Measurements from ENCODE around the gene SLC6A3. TPM values are rescaled to one million over a fixed set of nuclear protein-coding genes. Genes with fewer than 3 reads are reported as not detected.

The SLC6A3 gene
- total and polyA plus RNA-seq, 9 of the 15 experiments (the other 6 are each of a cell fraction or from before 2014, with no cell fraction given): not detected

DNA sequence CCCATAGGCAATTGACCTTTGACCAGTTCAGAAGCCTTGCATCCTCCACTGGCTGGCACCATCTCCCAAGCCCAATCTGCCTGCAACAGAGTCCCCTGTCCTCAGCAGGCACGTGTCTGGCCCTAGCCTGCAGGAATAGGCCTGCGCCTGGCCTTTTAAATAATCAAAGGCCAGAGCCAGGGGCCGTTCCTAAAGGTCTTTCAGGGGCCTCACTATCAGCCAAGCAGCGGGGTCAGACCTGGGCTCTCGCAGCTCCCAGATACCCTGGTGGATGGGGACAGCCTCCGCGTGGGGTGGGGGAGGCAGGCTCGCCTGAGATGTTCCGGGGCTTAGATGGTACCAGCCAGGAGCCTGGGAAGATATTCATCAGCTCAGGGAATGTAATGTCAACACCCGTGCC lies 32.6 kb downstream of the SLC6A3 start:
- WGBS (ENCODE audit: insufficient coverage, low coverage, missing lambda C conversion rate): 3% methylated on average over 10 of the region's 10 CpGs
- TF ChIP-seq, protein P1, sequence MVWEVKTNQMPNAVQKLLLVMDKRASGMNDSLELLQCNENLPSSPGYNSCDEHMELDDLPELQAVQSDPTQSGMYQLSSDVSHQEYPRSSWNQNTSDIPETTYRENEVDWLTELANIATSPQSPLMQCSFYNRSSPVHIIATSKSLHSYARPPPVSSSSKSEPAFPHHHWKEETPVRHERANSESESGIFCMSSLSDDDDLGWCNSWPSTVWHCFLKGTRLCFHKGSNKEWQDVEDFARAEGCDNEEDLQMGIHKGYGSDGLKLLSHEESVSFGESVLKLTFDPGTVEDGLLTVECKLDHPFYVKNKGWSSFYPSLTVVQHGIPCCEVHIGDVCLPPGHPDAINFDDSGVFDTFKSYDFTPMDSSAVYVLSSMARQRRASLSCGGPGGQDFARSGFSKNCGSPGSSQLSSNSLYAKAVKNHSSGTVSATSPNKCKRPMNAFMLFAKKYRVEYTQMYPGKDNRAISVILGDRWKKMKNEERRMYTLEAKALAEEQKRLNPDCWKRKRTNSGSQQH (CRISPR knock-in tag; IDR thresholded peaks at IDR 0.05): no peak
- TF ChIP-seq BRD9 (IDR thresholded peaks at IDR 0.05; ENCODE audit: low read depth, partially characterized antibody): no peak
- no peak for TF ChIP-seq NR3C1 (CRISPR knock-in tag; IDR thresholded peaks at IDR 0.05)
- TF ChIP-seq, protein P2, sequence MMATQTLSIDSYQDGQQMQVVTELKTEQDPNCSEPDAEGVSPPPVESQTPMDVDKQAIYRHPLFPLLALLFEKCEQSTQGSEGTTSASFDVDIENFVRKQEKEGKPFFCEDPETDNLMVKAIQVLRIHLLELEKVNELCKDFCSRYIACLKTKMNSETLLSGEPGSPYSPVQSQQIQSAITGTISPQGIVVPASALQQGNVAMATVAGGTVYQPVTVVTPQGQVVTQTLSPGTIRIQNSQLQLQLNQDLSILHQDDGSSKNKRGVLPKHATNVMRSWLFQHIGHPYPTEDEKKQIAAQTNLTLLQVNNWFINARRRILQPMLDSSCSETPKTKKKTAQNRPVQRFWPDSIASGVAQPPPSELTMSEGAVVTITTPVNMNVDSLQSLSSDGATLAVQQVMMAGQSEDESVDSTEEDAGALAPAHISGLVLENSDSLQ (IDR thresholded peaks at IDR 0.05): no peak
- no peak for TF ChIP-seq TAF1 (IDR thresholded peaks at IDR 0.05; ENCODE audit: control insufficient read depth, extremely low read depth, insufficient read depth, low read length, severe bottlenecking)
- no peak for TF ChIP-seq ZNF253 (CRISPR knock-in tag; conservative IDR thresholded peaks at IDR 0.05)
- TF ChIP-seq JUN (IDR thresholded peaks at IDR 0.05; ENCODE audit: borderline replicate concordance, low read depth, low read length): no peak
- TF ChIP-seq JUN (CRISPR knock-in tag; IDR thresholded peaks at IDR 0.05; ENCODE audit: borderline replicate concordance): no peak
- TF ChIP-seq PPARD (CRISPR knock-in tag; IDR thresholded peaks at IDR 0.05): no peak
- TF ChIP-seq HLTF (IDR thresholded peaks at IDR 0.05): no peak
- no peak for TF ChIP-seq CBFA2T2 (conservative IDR thresholded peaks at IDR 0.05)
- no peak for TF ChIP-seq ESRRB (CRISPR knock-in tag; IDR thresholded peaks at IDR 0.05; ENCODE audit: borderline replicate concordance)
- TF ChIP-seq RBM14 (IDR thresholded peaks at IDR 0.05; ENCODE audit: borderline replicate concordance, insufficient read depth, low read depth, low read length): no peak
- TF ChIP-seq, protein P3, sequence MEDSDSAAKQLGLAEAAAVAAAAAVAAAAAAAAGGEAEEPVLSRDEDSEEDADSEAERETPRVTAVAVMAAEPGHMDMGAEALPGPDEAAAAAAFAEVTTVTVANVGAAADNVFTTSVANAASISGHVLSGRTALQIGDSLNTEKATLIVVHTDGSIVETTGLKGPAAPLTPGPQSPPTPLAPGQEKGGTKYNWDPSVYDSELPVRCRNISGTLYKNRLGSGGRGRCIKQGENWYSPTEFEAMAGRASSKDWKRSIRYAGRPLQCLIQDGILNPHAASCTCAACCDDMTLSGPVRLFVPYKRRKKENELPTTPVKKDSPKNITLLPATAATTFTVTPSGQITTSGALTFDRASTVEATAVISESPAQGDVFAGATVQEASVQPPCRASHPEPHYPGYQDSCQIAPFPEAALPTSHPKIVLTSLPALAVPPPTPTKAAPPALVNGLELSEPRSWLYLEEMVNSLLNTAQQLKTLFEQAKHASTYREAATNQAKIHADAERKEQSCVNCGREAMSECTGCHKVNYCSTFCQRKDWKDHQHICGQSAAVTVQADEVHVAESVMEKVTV (CRISPR knock-in tag; IDR thresholded peaks at IDR 0.05): no peak
- no peak for TF ChIP-seq PHB2 (IDR thresholded peaks at IDR 0.05; ENCODE audit: low read depth)
- TF ChIP-seq NONO (IDR thresholded peaks at IDR 0.05; ENCODE audit: low read depth in 2 of 2, low read length in 1 of 2): no peak
- TF ChIP-seq POLR3A (IDR thresholded peaks at IDR 0.05; ENCODE audit: borderline replicate concordance, extremely low read depth, insufficient read depth, insufficient read length): no peak
- TF ChIP-seq, protein P4, sequence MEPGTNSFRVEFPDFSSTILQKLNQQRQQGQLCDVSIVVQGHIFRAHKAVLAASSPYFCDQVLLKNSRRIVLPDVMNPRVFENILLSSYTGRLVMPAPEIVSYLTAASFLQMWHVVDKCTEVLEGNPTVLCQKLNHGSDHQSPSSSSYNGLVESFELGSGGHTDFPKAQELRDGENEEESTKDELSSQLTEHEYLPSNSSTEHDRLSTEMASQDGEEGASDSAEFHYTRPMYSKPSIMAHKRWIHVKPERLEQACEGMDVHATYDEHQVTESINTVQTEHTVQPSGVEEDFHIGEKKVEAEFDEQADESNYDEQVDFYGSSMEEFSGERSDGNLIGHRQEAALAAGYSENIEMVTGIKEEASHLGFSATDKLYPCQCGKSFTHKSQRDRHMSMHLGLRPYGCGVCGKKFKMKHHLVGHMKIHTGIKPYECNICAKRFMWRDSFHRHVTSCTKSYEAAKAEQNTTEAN (CRISPR knock-in tag; IDR thresholded peaks at IDR 0.05): no peak
- H3K27ac ChIP-seq (ENCODE audit: extremely low read depth, low read depth, low read length): no peak overlapping the region
- no peak overlapping the region for H3K4me2 ChIP-seq (ENCODE audit: insufficient read depth, low read length)
- in situ Hi-C loops (cut with MboI): no loop called here
- no TSS peak for BruUV-seq (replicated peaks)
- H3K27me3 ChIP-seq (ENCODE audit: control insufficient read depth in 2 of 2, insufficient read depth in 2 of 2, low read length in 2 of 2): peaks cover 43 to 89% of the 10 kb centered on the region in 2 experiments
- ATAC-seq (no peak), FAIRE-seq (no peak), DNase-seq (ENCODE audit: extremely low read depth in 1 of 4, low spot score in 3 of 4) (no peak)
- peaks cover 39% of the 10 kb centered on the region for H4K20me1 ChIP-seq (replicated peaks; ENCODE audit: control insufficient read depth, insufficient read depth, low read length)
- ChIA-PET POLR2A (no interaction called here), CTCF (ENCODE audit: low intra/inter-chr PET ratio) (interaction anchor here (0.6 kb wide), 1 partner anchor 8 kb away, joined by 3 read pairs; no protein-coding TSS in a partner anchor)
- H3K4me1 ChIP-seq (replicated peaks in 1 of 2; ENCODE audit: control insufficient read depth in 2 of 2, insufficient read depth in 2 of 2, low read length in 2 of 2): peaks cover 0 to 19% of the 10 kb centered on the region in 2 experiments; a peak in 1 of 5 replicates
- no peak overlapping the region for H2AFZ ChIP-seq (ENCODE audit: low read depth, low read length)
- H3K9me3 ChIP-seq (replicated peaks; ENCODE audit: control insufficient read depth, insufficient read depth, low read depth, low read length): no peaks in the 10 kb centered on the region
- intact Hi-C loops (cut with micrococcal nuclease): no loop called here
- H3K9me1 ChIP-seq (ENCODE audit: control insufficient read depth, insufficient read depth, low read length): peaks cover 4% of the 10 kb centered on the region
- H3K4me3 ChIP-seq: no peak overlapping the region
- H3K36me3 ChIP-seq (ENCODE audit: control insufficient read depth, insufficient read depth, low read length): no peaks in the 10 kb centered on the region
- H3K9ac ChIP-seq (ENCODE audit: insufficient read depth in 1 of 2, low read depth in 2 of 2, low read length in 2 of 2): no peak overlapping the region
- no peaks in the 10 kb centered on the region for H3K79me2 ChIP-seq (ENCODE audit: control insufficient read depth, insufficient read depth, low read length)
